K562 (cell line): Measurements from ENCODE around the gene ZSWIM4. TPM values are rescaled to one million over a fixed set of nuclear protein-coding genes. Genes with fewer than 3 reads are reported as not detected.
A peak's percentile ranks its signal among the peaks of the same experiment; 100 is the strongest.

Source experiments
- CBFB ChIP-seq: sonication (generic); formaldehyde crosslinking; IDR thresholded peaks from 2 replicates; pipeline ENCODE4 v1.4.0; 2020; ENCODE audit warnings: mild to moderate bottlenecking, missing genetic modification reagents
- CREB1 ChIP-seq, 2 experiments: sonication (generic) in 1 of 2; formaldehyde crosslinking in 1 of 2; IDR thresholded peaks; 2 replicates each; pipeline versions ENCODE4 v1.6.1 to v1.8.0; 2012 to 2022; ENCODE audit warnings: inconsistent platforms in 1 of 2, mild to moderate bottlenecking in 1 of 2, missing genetic modification reagents in 1 of 2, moderate library complexity in 1 of 2
- DMBX1 ChIP-seq: fragments of 250-450 bp; sonication (Bioruptor Pico); IDR thresholded peaks from 2 replicates; pipeline ENCODE4 v1.8.0; 2022; ENCODE audit warnings: inconsistent platforms, mild to moderate bottlenecking, moderate library complexity, borderline replicate concordance
- NFXL1 ChIP-seq: fragments of 450-650 bp; formaldehyde crosslinking; IDR thresholded peaks from 2 replicates; pipeline ENCODE4 v1.4.0; 2021; ENCODE audit warnings: mild to moderate bottlenecking
- RAD21 ChIP-seq, 2 experiments: fragments of 250-450 bp in 1 of 2; fragments of 450-650 bp in 1 of 2; sonication (Bioruptor Pico) in 1 of 2; formaldehyde crosslinking in 1 of 2; IDR thresholded peaks in 1 of 2; conservative IDR thresholded peaks in 1 of 2; 2 replicates each; pipeline versions ENCODE4 v1.4.0 to v1.8.0; 2020 to 2022; ENCODE audit warnings: mild to moderate bottlenecking in 2 of 2, moderate library complexity in 1 of 2
- SAP30 ChIP-seq: fragments of 200-600 bp; sonication (generic); IDR thresholded peaks from 2 replicates; pipeline ENCODE4 v1.6.1; 2012; ENCODE audit warnings: borderline replicate concordance, low read depth, mild to moderate bottlenecking, moderate library complexity, low read length, control low read depth, inconsistent platforms; ENCODE audit not compliant: insufficient read depth, poor library complexity, severe bottlenecking
- TFAM ChIP-seq: fragments of 250-450 bp; sonication (Bioruptor Pico); conservative IDR thresholded peaks from 2 replicates; pipeline ENCODE4 v1.5.0; 2021; ENCODE audit warnings: mild to moderate bottlenecking, moderate library complexity
- ZNF311 ChIP-seq: fragments of 250-450 bp; sonication (Bioruptor Pico); IDR thresholded peaks from 2 replicates; pipeline ENCODE4 v1.4.0; 2020; ENCODE audit warnings: mild to moderate bottlenecking, moderate library complexity
- ZNF77 ChIP-seq: fragments of 250-450 bp; sonication (Bioruptor Pico); IDR thresholded peaks from 2 replicates; pipeline ENCODE4 v1.5.0; 2020
- polyA plus RNA-seq, 8 experiments: library from polyadenylated mRNA; depleted of rRNA in 4 of 8; stranded (reverse) in 5 of 8; unstranded in 3 of 8; fragments of >200 nt; fragmentation: Nextera tagmentation in 2 of 8; fragmentation: Illumina TruSeq in 1 of 8; extraction: Ambion mirVana in 2 of 8; extraction: Trizol in 1 of 8; gene quantifications; 2 replicates each; pipeline versions ENCODE4 v1.2.1 to v1.2.3, GENCODE V29; 2011 to 2014; ENCODE audit warnings: inconsistent platforms in 1 of 8, missing spikeins in 1 of 8
- total RNA-seq, 7 experiments: library from RNA; depleted of rRNA in 6 of 7; stranded (reverse); fragments of >200 nt in 6 of 7; fragmentation: Illumina TruSeq in 2 of 7; extraction: Trizol in 2 of 7; gene quantifications; 2 replicates each; pipeline versions ENCODE4 v1.2.1 to v1.2.3, GENCODE V29; 2011 to 2021; ENCODE audit warnings: low replicate concordance in 1 of 7
- TF ChIP-seq, protein P1 (sequence below): IDR thresholded peaks from 2 replicates; pipeline ENCODE4 v1.6.1; 2012; ENCODE audit warnings: low read depth, low read length, improper control_type of control experiment, borderline replicate concordance
- TF ChIP-seq, protein P2 (sequence below): fragments of 450-650 bp; conservative IDR thresholded peaks from 2 replicates; pipeline ENCODE4 v1.6.1; 2016; ENCODE audit warnings: missing genetic modification characterization, low read depth, mild to moderate bottlenecking, missing compliant biosample characterization, moderate library complexity
- TF ChIP-seq, protein P3 (sequence below): sonication (generic); formaldehyde crosslinking; IDR thresholded peaks from 2 replicates; pipeline ENCODE4 v1.8.0; 2022; ENCODE audit warnings: missing genetic modification reagents, mild to moderate bottlenecking, borderline replicate concordance
- TF ChIP-seq, protein P4 (sequence below): fragments of 450-650 bp; IDR thresholded peaks from 2 replicates; pipeline ENCODE4 v1.6.1; 2017; ENCODE audit warnings: mild to moderate bottlenecking, moderate library complexity
- TF ChIP-seq, protein P5 (sequence below): fragments of 450-650 bp; formaldehyde crosslinking; IDR thresholded peaks from 2 replicates; pipeline ENCODE4 v1.4.0; 2020; ENCODE audit warnings: mild to moderate bottlenecking, moderate library complexity
- TF ChIP-seq, protein P6 (sequence below): fragments of 200-400 bp; formaldehyde crosslinking; IDR thresholded peaks from 2 replicates; pipeline ENCODE4 v1.6.1; 2017; ENCODE audit warnings: mild to moderate bottlenecking, low read depth, low read length, moderate library complexity

ZSWIM4 gene
- total and polyA plus RNA-seq, 9 of the 15 experiments (the other 6 are each of a cell fraction or from before 2014, with no cell fraction given): 0.25 to 3.7 (median 0.79) TPM; not detected in 2

DNA sequence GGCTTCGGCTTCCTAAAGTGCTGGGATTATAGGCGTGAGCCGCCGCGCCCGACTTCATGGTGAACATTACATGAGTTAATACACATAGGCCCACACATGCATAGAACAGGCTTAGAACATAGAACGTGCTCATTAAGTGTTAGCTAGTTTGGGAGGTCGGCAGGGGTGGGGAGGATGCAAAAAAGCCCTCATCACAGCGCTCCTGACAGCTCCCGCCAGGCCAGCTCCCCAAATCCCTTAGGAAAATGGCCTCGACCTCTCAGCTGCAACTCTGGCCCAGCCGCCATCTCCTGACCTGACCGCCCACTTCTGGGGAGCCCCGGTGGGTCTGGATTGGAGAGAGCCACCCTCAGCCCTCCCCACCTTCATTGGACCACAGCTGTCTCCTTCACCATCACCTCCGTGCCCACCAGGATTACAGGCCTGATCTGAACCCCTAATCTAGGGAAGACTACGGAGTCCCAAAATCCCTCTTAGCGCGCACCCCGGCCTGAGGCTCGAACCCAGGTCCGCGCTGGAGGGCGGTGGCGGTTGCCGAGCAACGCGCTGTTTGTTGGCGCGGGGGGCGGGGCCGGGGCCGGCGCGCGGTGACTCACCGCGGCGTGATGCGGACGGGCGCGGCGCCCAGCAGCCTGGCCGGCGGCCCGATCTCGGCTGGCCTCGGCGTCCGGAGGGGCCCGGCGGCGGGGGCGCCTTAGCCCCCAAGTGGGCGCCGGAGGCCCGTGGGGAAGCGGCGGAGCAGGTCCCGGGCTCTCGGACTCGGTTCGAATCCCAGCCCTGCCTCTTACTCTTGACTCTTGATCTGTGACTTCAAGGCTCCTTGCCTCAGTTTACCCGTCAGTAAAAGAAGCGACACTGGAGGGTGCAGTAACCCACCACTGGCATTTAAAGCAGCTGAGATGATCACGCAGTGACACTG, 55.0 kb downstream of the ZSWIM4 start (continued):
- TF ChIP-seq TFAM (CRISPR knock-in tag) (no peak), RAD21 (CRISPR knock-in tag; conservative IDR thresholded peaks at IDR 0.05 in 1 of 2, IDR thresholded peaks at IDR 0.05 in 1 of 2) (peak in 1 of 2 experiments; percentile 10; a peak in 1 of 4 replicates), ZNF77 (no peak), NFXL1 (no peak), SAP30 (peak; percentile 11), DMBX1 (CRISPR knock-in tag) (no peak), CREB1 (IDR thresholded peaks at IDR 0.05) (no peak), CREB1 (CRISPR knock-in tag; IDR thresholded peaks at IDR 0.05) (no peak), CBFB (CRISPR knock-in tag) (no peak), ZNF311 (CRISPR knock-in tag) (no peak)
- TF ChIP-seq, protein P1, sequence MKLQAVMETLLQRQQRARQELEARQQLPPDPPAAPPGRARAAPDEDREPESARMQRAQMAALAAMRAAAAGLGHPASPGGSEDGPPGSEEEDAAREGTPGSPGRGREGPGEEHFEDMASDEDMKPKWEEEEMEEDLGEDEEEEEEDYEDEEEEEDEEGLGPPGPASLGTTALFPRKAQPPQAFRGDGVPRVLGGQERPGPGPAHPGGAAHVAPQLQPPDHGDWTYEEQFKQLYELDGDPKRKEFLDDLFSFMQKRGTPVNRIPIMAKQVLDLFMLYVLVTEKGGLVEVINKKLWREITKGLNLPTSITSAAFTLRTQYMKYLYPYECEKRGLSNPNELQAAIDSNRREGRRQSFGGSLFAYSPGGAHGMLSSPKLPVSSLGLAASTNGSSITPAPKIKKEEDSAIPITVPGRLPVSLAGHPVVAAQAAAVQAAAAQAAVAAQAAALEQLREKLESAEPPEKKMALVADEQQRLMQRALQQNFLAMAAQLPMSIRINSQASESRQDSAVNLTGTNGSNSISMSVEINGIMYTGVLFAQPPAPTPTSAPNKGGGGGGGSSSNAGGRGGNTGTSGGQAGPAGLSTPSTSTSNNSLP: no peak
- TF ChIP-seq, protein P2, sequence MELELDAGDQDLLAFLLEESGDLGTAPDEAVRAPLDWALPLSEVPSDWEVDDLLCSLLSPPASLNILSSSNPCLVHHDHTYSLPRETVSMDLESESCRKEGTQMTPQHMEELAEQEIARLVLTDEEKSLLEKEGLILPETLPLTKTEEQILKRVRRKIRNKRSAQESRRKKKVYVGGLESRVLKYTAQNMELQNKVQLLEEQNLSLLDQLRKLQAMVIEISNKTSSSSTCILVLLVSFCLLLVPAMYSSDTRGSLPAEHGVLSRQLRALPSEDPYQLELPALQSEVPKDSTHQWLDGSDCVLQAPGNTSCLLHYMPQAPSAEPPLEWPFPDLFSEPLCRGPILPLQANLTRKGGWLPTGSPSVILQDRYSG (tag): 0 out of 2 replicates have a peak, but pooled peaks have one; percentile 44
- TF ChIP-seq, protein P3, sequence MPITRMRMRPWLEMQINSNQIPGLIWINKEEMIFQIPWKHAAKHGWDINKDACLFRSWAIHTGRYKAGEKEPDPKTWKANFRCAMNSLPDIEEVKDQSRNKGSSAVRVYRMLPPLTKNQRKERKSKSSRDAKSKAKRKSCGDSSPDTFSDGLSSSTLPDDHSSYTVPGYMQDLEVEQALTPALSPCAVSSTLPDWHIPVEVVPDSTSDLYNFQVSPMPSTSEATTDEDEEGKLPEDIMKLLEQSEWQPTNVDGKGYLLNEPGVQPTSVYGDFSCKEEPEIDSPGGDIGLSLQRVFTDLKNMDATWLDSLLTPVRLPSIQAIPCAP (CRISPR knock-in tag): no peak
- TF ChIP-seq, protein P4, sequence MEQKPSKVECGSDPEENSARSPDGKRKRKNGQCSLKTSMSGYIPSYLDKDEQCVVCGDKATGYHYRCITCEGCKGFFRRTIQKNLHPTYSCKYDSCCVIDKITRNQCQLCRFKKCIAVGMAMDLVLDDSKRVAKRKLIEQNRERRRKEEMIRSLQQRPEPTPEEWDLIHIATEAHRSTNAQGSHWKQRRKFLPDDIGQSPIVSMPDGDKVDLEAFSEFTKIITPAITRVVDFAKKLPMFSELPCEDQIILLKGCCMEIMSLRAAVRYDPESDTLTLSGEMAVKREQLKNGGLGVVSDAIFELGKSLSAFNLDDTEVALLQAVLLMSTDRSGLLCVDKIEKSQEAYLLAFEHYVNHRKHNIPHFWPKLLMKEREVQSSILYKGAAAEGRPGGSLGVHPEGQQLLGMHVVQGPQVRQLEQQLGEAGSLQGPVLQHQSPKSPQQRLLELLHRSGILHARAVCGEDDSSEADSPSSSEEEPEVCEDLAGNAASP: no peak
- TF ChIP-seq, protein P5, sequence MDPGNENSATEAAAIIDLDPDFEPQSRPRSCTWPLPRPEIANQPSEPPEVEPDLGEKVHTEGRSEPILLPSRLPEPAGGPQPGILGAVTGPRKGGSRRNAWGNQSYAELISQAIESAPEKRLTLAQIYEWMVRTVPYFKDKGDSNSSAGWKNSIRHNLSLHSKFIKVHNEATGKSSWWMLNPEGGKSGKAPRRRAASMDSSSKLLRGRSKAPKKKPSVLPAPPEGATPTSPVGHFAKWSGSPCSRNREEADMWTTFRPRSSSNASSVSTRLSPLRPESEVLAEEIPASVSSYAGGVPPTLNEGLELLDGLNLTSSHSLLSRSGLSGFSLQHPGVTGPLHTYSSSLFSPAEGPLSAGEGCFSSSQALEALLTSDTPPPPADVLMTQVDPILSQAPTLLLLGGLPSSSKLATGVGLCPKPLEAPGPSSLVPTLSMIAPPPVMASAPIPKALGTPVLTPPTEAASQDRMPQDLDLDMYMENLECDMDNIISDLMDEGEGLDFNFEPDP (CRISPR knock-in tag): no peak
- TF ChIP-seq, protein P6, sequence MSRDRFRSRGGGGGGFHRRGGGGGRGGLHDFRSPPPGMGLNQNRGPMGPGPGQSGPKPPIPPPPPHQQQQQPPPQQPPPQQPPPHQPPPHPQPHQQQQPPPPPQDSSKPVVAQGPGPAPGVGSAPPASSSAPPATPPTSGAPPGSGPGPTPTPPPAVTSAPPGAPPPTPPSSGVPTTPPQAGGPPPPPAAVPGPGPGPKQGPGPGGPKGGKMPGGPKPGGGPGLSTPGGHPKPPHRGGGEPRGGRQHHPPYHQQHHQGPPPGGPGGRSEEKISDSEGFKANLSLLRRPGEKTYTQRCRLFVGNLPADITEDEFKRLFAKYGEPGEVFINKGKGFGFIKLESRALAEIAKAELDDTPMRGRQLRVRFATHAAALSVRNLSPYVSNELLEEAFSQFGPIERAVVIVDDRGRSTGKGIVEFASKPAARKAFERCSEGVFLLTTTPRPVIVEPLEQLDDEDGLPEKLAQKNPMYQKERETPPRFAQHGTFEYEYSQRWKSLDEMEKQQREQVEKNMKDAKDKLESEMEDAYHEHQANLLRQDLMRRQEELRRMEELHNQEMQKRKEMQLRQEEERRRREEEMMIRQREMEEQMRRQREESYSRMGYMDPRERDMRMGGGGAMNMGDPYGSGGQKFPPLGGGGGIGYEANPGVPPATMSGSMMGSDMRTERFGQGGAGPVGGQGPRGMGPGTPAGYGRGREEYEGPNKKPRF: no peak
